ENCODE measurements around the gene ENKD1.
A peak's percentile ranks its signal among the peaks of the same experiment; 100 is the strongest.

The ENKD1 gene

GRCh38 chr16:67668495-67669157, 2.1 kb upstream of the ENKD1 start:
- TF ChIP-seq, protein P1, sequence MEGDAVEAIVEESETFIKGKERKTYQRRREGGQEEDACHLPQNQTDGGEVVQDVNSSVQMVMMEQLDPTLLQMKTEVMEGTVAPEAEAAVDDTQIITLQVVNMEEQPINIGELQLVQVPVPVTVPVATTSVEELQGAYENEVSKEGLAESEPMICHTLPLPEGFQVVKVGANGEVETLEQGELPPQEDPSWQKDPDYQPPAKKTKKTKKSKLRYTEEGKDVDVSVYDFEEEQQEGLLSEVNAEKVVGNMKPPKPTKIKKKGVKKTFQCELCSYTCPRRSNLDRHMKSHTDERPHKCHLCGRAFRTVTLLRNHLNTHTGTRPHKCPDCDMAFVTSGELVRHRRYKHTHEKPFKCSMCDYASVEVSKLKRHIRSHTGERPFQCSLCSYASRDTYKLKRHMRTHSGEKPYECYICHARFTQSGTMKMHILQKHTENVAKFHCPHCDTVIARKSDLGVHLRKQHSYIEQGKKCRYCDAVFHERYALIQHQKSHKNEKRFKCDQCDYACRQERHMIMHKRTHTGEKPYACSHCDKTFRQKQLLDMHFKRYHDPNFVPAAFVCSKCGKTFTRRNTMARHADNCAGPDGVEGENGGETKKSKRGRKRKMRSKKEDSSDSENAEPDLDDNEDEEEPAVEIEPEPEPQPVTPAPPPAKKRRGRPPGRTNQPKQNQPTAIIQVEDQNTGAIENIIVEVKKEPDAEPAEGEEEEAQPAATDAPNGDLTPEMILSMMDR (IDR thresholded peaks at IDR 0.05; ENCODE audit: low read depth, low read length, missing control alignments): peak; percentile 54
- H3K4me3 ChIP-seq (ENCODE audit: low read depth, low read length): no peak overlapping the region
- DNase-seq (ENCODE audit: low read depth): no peak

- H3K4me3 ChIP-seq (ENCODE audit: low read depth, low read length): no peak overlapping the region; the same call in 1 of the 2 replicates
- DNase-seq (ENCODE audit: low read depth): peak; percentile 83
- TF ChIP-seq, protein P1 (IDR thresholded peaks at IDR 0.05; ENCODE audit: low read depth, low read length, missing control alignments): peak; percentile 98
Observed at GRCh38 chr16:67667817-67668494, 1.4 kb upstream of the ENKD1 start.

- TF ChIP-seq, protein P1 (IDR thresholded peaks at IDR 0.05; ENCODE audit: low read depth, low read length, missing control alignments): no peak
- H3K4me3 ChIP-seq (ENCODE audit: low read depth, low read length): peak overlapping the region; percentile 80
- DNase-seq (ENCODE audit: low read depth): no peak
Observed at GRCh38 chr16:67667453-67667816, 885 bp upstream of the ENKD1 start.

GRCh38 chr16:67666032-67666551, 458 bp downstream of the ENKD1 start:
- peak overlapping the region; percentile 80 for H3K4me3 ChIP-seq (ENCODE audit: low read depth, low read length)
- DNase-seq (ENCODE audit: low read depth): no peak
- TF ChIP-seq, protein P1 (IDR thresholded peaks at IDR 0.05; ENCODE audit: low read depth, low read length, missing control alignments): no peak

- TF ChIP-seq, protein P1 (IDR thresholded peaks at IDR 0.05; ENCODE audit: low read depth, low read length, missing control alignments): no peak
Observed at GRCh38 chr16:67665598-67665997, 952 bp downstream of the ENKD1 start.

DNA sequence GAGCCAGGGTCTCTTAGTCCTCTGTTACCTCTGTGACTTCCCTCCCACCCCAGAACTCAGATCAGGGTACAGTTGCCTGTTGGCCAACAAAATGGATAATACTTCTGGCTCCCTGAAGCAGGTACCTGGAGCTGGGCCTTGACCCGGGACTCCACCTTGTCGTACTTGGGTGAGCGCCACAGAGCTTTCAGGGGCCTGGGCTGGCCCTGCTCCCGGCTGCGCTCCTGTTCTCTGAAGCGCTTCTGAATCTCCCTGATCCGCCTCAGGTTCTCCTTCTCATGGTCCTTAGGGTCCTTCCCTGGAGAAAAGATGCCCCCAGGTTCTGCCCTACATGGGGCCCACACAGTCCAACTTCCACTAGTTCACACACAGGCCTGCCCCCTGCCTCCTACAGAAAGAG, 1.7 kb downstream of the ENKD1 start:
- no peak overlapping the region for H3K4me3 ChIP-seq (ENCODE audit: low read depth, low read length)
- no peak for DNase-seq (ENCODE audit: low read depth)
- TF ChIP-seq, protein P1 (IDR thresholded peaks at IDR 0.05; ENCODE audit: low read depth, low read length, missing control alignments): no peak

More at GRCh38 chr16:67665598-67665997, 952 bp downstream of the ENKD1 start:
- peak overlapping the region; percentile 80 for H3K4me3 ChIP-seq (ENCODE audit: low read depth, low read length)
- no peak for DNase-seq (ENCODE audit: low read depth)

Measured in GM12864 (cell line).